GM18498 (cell line): ENCODE data around the gene TRPM3.

Source experiments
- ATAC-seq: cut with Tn5 transposase; IDR thresholded peaks from one replicate; pipeline ENCODE4 v1.9.1; 2021; ENCODE audit warnings: mild to moderate bottlenecking, moderate library complexity; ENCODE audit not compliant: unreplicated experiment

TRPM3 gene

DNA sequence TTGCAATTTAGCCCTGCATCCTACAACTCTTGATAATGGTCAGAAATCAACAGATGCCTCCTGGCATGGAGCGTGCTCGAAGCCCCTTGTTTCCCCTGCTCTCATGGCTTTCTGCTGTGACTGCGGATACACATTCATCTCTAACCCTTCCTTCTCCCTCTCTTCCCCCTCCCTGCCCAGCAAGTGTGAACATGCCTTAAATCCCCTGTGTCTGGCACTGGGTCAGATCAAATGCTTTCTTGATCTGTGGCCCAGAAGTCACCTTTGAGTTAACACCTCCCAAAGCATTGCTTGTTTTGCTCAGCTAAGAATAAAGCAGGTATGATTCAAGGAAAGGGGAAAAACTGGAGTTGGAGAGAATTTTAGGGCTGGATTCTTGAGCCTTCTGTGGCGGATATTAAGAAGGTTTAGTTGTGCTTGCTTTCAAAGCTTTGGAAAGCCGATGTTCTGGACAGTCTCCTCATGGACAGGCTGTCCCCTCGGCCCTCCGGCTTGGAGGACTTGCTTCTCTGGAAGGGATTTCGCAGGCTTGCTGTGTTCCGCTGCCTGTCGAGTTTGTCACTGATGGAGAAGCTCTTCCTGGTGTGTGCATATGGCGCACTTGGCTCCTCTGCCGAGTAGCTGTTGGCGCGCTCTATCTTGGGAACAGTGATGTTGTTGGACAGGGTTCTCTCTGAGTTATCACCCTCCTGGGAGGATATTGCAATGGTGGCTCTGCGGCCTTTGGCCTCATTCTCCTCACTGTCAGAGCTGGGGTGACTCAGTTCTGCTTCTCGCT is 585.7 kb downstream of the TRPM3 start:
- no peak for ATAC-seq

DNA sequence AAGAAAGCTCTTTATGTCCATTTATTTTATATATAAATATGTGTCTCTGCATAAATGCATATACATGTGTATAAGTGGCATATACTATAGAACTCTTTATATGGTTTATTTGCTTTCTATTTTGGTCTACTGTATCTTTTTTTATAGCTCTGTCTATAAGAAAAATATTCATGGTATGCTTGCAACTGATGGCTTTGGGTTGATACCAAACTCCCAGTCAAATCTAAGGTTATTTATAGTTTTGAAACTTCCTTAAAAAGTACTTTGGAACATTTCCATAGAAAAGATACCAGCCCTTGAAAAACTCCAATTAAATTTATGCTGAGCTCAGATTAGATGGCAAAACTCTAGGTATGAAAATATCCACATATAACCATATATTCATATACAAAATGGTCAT is 587.0 kb downstream of the TRPM3 start:
- no peak for ATAC-seq

DNA sequence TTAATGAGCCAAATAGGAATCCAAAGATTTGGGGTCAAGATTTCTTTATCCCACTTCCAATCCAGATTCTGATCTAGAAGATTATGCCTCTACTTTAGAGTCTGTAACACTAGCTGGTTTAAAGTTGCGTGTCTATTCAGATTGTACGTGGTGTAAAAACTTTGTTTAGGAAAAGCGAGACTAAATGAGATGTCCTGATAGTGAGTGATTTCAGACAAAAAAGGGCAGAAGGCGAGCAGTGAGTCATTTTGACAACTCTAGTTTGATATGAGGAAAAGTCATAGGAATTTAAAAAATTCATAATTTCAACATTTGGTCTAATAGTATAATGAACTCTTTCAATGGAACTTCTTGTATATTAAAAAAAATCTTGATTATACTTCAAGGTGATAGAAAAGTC is 587.4 kb downstream of the TRPM3 start:
- no peak for ATAC-seq

DNA sequence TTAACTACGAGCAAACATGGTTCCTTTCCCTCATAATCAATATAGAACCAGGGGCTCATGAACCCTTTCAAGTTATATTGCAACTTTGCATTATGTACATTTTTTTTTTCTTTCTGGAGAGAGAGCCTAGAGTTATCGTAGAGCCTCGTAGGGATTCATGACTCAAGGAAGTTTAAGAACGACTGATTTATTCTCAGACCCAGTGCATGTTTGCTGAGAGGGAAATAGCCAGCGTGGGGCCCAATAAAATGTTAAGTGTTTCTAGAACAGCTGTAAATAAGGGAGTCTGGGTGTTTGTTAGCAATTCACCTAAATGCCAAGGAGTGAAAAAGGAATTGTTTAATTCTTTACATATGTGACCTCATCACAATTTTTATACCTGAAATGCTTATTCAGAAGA is 587.9 kb downstream of the TRPM3 start:
- ATAC-seq, result no peak

DNA sequence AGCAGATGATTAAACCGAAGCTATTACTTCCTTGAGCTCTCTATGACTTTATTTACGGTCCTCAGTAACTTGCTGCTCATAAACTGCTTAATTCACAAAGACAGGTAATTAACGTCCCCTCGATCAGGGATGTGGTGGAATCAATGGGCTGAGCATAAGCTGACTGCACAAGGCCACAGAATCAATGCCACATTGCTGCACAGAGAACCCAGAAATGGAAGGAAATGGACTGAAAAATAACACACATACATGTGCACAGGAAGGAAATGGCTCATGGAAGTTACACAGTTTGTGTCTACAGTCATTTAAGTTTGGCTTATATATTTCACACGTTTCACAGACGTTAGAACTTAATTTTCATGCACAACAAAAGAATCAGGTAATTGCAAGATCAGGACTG is 588.7 kb downstream of the TRPM3 start:
- no peak for ATAC-seq

DNA sequence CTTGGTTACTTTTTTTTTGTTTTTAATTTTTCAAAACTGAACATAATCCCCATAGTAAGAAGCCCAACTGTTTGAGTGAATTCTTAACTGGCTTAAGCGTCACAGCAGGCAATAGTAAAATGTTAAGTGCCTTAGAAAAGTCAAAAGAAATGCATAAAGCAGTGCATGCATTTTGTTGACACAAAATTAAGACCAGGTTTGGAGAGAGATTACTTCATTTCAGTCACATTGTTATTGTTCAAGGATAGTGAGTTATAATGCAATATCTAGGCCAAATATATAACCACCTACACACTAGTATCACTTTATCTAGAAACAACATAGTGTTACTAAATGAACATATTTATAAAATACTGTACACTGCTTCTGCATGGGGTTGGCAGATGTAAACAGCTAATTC is 590.1 kb downstream of the TRPM3 start:
- no peak for ATAC-seq

DNA sequence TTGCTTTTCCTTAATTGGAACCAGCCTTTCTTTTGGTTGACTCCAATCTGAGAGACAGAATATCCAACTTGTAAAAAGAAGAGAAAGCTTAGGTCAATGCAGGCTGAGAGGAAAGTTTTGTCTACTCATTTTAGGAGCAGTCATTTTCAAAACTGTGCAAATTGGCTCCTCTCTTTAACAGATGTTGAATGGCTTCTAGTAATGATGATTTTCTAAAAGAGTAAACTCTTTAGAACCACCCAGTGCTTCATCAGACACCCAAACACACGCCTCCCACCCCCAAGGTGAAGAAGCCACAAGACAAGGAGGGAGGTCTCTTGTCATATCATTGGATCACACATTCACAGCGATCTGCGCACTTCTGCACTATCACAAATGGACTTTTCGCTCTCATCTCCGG is 590.7 kb downstream of the TRPM3 start:
- ATAC-seq, result no peak

DNA sequence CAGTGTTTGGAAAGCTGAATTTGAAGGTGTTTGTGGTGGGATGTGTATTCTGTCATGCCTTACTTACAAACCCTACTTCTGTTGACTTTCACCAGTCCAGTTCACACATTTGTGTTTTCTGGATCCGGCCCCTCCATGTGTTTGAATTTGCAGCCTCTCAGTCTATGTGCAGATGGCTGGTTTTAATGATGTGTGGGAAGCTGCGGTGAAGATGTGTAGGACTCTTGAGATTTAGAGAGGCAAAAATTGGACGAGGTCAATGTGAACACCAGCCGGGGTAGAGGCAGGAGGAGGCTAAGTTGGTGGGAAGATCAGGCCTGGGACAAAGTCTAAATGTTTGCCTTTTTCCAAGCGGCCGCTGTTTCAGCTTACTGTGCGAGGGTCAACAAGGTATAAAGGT is 591.6 kb downstream of the TRPM3 start:
- ATAC-seq, result no peak

DNA sequence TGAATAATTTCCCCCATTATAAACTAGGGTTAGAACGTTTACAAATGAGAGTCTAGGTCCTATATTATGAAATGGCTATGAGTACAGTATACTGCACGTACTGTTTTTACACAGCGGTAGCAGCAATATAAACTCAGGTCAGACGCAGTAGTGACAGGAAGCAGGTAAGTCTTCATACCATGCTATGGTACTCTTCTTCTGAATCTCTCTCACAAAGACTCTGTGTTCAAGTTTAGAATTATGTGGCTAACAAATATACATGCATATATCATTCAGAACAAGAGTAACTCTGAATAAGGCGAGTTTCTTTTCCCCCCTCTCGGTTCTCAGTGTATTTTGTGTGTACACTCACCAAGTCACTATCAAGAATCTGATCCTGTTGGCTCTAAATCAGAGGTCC is 592.0 kb downstream of the TRPM3 start:
- ATAC-seq, result no peak

DNA sequence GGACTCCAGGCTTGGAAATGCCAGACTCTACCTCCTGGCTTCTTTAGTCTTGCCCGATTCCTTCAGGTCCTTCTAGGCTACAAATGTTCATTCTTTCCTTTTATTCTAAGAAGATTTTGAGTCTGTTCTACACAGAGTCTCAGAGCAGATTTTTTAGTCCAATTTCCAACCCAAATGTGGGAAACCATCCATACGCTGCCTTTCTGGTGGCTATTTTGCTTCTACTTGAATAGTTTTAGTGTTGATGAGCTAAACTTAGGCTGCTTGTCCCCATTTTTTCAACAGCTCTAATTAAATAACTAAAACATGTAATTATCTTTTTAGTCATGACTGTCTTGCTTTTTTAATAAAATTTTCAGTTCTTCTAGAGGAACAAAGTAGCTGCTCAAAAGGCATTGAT is 594.5 kb downstream of the TRPM3 start:
- ATAC-seq, result no peak

DNA sequence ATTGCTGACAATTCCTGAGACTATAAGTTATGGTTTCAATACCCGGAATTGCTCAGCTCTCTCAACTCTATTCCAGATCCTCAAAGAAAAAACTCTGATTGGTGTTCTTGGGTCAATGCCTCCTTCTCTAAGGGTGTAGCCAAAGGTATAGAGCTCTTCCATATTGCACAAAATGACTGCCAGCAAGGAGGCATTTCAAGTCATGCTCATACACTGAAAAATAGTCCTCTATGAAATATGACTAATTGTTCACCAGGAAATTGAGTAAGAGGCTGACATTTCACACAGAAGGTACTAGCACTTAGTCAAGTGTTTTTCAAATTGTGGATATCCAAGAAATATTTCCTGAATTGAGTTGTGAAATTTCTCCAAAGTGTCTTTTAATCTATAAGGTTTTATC is 595.9 kb downstream of the TRPM3 start:
- no peak for ATAC-seq

DNA sequence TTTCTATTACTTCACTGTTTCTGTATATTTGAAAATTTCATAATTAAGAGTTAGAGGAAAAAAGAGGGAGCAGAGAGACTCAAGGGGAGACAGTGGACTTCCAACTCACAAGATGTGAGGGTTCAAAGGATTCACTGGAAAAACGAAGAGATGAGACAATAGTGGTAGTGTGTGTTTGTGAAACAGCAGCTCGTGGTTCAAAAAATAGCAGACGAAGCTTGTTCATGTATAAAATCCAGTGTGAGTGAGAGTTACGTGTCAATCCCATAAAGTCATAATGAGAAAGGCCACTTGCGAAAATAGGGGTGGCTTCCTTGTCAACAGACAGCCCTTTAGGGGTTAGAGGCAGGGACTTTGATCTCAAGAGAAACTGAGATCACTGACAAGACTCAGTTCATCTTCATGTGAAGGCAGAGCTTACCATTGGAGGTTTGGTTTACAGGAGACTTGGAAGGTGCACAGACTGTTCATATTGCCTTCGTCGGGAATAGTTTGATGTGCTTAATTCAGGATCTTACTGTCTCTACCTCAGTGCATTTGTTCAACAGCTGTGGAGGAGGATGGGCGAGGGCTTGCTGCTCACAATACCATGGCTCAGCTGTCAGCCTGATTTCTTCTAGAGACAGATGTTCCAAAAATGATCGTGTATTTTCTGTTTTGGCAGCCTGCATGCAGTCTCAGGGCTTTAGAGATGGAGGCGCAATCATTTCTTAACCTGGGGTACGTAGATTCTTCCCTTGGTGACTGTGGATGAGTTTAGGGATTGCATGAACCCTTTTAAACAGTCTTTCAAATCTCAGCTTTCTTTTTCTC is 601.3 kb downstream of the TRPM3 start:
- peak; percentile 84 for ATAC-seq

DNA sequence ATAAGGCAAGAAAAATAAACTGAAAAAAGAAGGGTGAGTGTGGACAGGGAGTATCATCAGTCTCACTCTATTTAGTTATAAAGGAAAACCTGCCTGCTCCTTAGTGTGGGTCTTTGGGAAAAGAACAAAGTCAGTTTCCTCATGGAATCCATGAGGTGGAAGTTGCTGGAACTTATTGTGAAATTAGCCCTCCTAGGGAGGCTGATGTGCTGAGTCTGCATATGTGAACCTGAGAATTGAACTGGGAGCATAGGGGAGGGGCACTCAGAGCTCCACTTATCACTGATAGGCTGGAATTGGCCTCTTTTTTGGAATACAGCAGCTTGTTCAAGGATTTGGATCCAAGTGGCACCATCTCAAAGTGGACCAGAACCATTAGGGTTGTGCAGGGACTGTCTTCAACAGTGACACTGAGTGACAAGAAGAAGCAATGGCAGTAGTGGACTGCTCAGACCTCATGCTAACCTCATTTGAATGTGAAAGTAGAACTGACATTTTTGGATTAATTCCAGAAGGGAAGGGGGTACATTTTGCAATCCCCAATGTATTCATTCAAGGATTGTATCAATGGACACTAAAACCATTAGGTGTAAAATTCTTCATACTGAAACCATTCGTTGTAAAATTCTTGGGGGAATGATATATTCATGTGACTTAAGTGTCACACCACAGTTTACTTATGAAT is 603.4 kb downstream of the TRPM3 start:
- no peak for ATAC-seq

DNA sequence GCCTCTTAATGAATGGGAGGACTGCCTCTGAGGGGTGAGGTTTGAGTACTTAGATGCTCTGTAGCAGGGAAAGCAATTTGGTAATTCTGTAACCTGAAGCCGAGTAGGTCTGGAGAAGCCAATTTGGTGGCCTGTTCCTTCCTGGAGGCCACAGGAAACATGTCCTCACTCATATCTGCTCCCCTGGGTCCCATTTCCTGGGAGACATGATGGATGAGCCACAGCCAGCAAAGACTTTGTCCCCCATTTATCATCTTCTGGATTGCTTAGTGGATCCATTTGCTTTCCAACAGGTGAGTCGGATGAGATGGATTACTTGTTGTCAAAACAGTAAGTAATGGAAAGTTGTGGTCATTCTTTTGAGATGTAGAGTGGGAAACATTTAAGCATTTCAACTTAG is 607.1 kb downstream of the TRPM3 start:
- no peak for ATAC-seq

DNA sequence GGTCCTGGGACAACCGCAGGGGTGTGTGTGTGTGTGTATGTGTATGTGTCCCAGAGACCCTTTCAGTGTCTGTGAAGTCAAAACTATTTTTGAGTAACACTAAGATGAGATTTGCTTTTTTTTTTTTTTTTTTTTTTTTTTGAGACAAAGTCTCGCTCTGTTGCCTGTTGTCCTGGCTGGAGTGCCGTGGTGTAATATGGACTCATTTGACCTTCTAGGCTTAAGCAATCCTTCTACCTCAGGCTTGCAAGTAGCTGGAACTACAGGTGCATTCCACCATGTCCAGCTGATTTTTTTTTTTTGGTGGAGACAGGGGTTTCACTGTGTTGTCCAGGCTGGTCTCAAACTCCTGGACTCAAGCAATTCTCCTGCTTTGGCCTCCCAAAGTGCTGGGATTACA is 609.6 kb downstream of the TRPM3 start:
- no peak for ATAC-seq

DNA sequence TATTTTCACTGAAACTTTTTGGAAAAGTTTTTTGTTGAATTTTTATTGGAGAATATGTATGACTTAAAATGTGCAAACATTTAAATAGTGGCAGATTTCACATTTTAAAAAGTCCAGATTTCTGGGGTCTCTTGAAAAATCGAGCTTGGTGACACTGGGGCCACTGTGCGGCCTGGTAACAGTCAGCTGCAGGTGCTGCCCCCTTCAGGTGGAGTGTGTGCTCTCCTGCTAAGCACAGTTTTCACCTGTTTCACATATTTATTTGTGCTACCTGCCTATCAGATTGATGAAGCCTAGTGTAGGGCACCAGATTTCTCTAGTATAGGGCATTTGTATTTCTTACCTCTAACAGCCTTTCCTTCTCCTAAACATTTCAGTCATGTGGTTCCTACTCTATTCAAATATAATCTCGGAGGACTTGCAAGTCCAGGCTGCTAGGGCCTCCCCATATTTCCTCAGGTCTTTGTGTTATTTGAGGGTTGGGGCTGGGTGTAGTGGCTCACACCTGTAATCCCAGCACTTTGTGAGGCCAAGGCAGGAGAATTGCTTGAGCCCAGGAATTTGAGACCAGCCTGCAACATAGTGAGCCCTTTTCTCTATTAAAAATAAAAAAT is 611.2 kb downstream of the TRPM3 start:
- no peak for ATAC-seq

DNA sequence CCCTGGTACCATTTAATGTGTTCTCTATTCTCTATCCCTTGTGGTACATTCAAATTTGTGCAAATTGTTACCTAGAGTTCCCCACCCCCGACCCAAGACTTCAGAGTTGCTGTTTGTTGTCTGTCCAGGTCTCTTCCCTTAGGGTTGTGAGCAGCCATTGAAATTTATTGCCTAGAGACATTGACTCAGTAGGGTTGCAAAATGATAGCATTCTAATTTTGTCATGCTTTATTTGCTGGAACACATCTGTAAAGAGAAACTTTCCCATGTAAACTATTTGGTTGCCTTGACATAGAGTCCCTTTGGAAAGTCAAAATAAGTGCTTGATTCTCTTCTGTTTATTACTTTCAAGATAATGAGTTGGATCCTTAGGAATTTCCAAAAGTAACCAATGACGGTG is 615.3 kb downstream of the TRPM3 start:
- ATAC-seq, result no peak

DNA sequence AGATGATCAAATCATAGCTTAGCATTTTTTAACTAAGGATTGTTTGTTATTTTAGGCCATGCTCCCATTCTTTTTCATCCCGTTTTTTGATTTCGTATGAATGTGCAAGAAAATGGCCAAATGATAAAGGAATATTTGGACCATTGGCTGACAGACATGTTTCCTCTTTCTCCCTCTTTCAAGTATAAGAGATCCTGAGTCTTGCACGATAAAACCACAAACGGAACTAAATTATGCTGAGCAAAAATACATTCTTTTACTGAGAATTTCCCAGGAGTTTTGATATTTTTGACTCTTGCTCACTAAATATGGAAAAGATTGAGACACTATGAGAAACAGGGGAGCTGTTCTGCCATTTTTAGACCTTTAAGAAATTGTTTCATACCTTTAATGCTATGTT is 616.6 kb downstream of the TRPM3 start:
- no peak for ATAC-seq

DNA sequence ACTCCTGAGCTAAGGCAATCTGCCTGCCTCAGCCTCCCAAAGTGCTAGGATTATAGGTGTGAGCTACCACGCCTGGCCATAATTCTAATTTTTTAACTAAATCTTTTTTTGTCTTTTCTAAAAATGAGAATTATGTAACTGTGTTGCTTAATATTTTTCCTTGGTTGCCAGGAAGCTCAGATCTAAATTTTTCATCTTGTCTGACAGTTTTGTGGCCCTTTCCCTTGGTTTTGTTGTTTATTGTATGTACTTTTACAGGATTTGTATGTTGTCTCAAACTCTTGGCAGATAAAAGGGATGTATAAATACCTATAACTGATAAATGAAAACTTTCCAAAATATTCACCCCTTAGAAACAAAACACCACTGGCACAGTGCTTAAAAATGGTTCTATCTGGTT is 618.7 kb downstream of the TRPM3 start:
- no peak for ATAC-seq

DNA sequence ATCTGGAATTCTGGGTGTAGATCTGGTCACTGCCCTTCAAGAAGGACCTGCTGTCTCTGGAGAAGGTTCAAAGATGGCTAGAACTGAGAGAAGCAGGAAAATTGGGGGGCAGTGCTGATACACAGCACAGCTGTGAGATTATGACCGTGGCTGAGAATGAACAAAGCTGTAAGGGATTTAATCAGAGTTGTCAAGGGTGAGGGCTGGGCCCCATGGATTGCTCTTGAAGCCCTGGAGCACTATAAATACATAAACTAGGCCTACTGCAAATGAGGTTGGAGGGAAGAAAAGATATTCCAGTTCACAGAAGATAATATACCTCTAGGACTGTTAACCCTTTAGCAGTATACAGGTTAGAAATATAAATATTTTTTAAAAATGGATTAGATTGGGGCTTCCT is 620.6 kb downstream of the TRPM3 start:
- ATAC-seq, result no peak

DNA sequence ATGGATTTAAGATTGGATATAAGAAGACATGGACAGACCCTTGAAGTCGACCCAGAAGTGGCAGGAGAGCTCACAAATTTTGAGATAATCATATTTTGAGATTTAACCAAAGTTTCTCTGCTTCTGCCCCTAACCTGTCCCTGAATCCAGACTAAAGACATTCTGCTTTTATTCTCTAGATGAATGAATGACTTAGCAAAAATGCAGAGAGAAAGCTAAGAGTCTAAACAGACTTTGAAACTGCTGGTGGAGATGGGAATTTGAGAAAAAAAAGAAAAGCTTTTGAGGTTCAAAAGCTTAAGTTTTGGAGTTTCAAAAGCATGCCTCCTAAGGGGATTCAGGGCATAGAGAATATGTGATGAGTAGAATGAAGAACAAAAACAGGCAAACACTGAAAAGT is 621.8 kb downstream of the TRPM3 start:
- no peak for ATAC-seq

DNA sequence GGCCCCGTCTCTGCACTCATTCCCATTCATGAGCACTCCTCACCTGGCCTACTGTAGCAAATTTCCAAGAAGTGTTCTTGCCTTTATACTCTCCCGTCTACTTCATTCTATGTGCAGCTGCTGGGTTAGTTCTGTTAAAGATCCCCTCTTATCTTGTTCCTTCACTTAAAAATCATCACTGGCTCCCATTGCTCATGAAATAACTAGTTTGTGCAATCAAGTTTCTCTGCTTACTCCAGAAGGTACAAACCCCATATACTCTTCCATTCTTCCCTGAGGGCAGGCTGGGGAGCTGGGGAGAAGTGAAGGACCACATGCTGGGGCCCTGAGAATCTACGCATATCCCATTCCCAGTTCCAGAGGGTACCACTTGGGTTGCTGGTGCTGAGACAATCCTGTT is 622.6 kb downstream of the TRPM3 start:
- ATAC-seq, result no peak
